ENCODE data around the gene VPS25. TPM values are rescaled to one million over a fixed set of nuclear protein-coding genes. Genes with fewer than 3 reads are reported as not detected.
A peak's percentile ranks its signal among the peaks of the same experiment; 100 is the strongest.

The VPS25 gene
- total RNA-seq, 6 donors from 2014 or later: 19.0 to 54.6 (median 36.7) TPM

- no peak for TF ChIP-seq CTCF (IDR thresholded peaks at IDR 0.05)
- Histone ChIP-seq H3K27ac (no peak overlapping the region), H3K9me3 (no peaks in the 10 kb centered on the region), H3K27me3 (peaks cover 0 to 56% (median 13%) of the 10 kb centered on the region in 4 donors), H3K4me3 (no peak overlapping the region), H3K4me1 (peaks cover 18 to 31% (median 26%) of the 10 kb centered on the region in 4 donors), H3K36me3 (peaks cover 0 to 6% (median 3%) of the 10 kb centered on the region in 4 donors)
- DNase-seq (peak in 1 of 2 donors; percentile 44), ATAC-seq (ENCODE audit: low FRiP score in 2 of 2) (no peak)
- WGBS, 2 donors: 30 to 49% methylated on average over 23 to 24 of the region's 25 CpGs
These were observed 11.2 kb downstream of the VPS25 start for GRCh38 chr17:42784409-42784808.

- Histone ChIP-seq H3K4me1 (peaks cover 16 to 28% (median 23%) of the 10 kb centered on the region in 4 donors), H3K9me3 (no peaks in the 10 kb centered on the region), H3K4me3 (no peak overlapping the region), H3K36me3 (no peaks in the 10 kb centered on the region), H3K27me3 (peaks cover 0 to 56% (median 13%) of the 10 kb centered on the region in 4 donors), H3K27ac (no peak overlapping the region)
- peak in 1 of 2 donors; percentile 86 for DNase-seq
- no peak for TF ChIP-seq CTCF (IDR thresholded peaks at IDR 0.05)
- no peak for TF ChIP-seq POLR2A (IDR thresholded peaks at IDR 0.05)
- TF ChIP-seq EP300 (IDR thresholded peaks at IDR 0.05): no peak
- TF ChIP-seq POLR2AphosphoS5 (IDR thresholded peaks at IDR 0.05): no peak
- WGBS, 2 donors: 42 to 59% methylated on average over 50 of the region's 52 CpGs
- no peak for ATAC-seq (ENCODE audit: low FRiP score in 2 of 2)
These were observed 11.8 kb downstream of the VPS25 start for GRCh38 chr17:42784811-42785592.

- peaks cover 4 to 20% (median 11%) of the 10 kb centered on the region in 4 donors for H3K4me1 ChIP-seq
- H3K4me3 ChIP-seq: no peak overlapping the region
- ATAC-seq (ENCODE audit: low FRiP score in 2 of 2): no peak
- no peak for TF ChIP-seq EP300 (IDR thresholded peaks at IDR 0.05)
- no peak for TF ChIP-seq CTCF (IDR thresholded peaks at IDR 0.05)
- no peak for TF ChIP-seq POLR2AphosphoS5 (IDR thresholded peaks at IDR 0.05)
- no peak for TF ChIP-seq POLR2A (IDR thresholded peaks at IDR 0.05)
- no peak overlapping the region for H3K27ac ChIP-seq
- DNase-seq: peak in 1 of 2 donors; percentile 12
- no peaks in the 10 kb centered on the region for H3K9me3 ChIP-seq
- WGBS, 2 donors: 86 to 91% methylated on average over 10 to 11 of the region's 11 CpGs
- no peaks in the 10 kb centered on the region for H3K36me3 ChIP-seq
- H3K27me3 ChIP-seq: peaks cover 0 to 36% (median 6%) of the 10 kb centered on the region in 4 donors
These were observed 14.0 kb downstream of the VPS25 start for GRCh38 chr17:42787266-42787665.

- Histone ChIP-seq H3K4me3 (no peak overlapping the region), H3K27me3 (no peaks in the 10 kb centered on the region), H3K9me3 (no peaks in the 10 kb centered on the region), H3K27ac (no peak overlapping the region), H3K36me3 (peaks cover 0 to 8% (median 0%) of the 10 kb centered on the region in 4 donors), H3K4me1 (peaks cover under 1 to 7% (median 4%) of the 10 kb centered on the region in 4 donors)
- DNase-seq: no peak
- WGBS, 2 donors: 75 to 83% methylated on average over 2 of the region's 2 CpGs
- TF ChIP-seq CTCF (IDR thresholded peaks at IDR 0.05) (no peak), POLR2AphosphoS5 (IDR thresholded peaks at IDR 0.05) (no peak), EP300 (IDR thresholded peaks at IDR 0.05) (no peak), POLR2A (IDR thresholded peaks at IDR 0.05) (no peak)
- no peak for ATAC-seq (ENCODE audit: low FRiP score in 2 of 2)
These were observed 18.7 kb downstream of the VPS25 start for GRCh38 chr17:42791948-42792347.

All from upper lobe of left lung (tissue), 6 donors.